ENCODE results near the gene TTL. TPM values are rescaled to one million over a fixed set of nuclear protein-coding genes. Genes with fewer than 3 reads are reported as not detected.
"Not testable (repeated sequence)": the region's sequence is repeated elsewhere in the genome, so short reads cannot be mapped to it uniquely, and the experiment has no call there.

The TTL gene
- total RNA-seq, 3 donors from 2014 or later: 26.7 to 31.4 (median 28.6) TPM

DNA sequence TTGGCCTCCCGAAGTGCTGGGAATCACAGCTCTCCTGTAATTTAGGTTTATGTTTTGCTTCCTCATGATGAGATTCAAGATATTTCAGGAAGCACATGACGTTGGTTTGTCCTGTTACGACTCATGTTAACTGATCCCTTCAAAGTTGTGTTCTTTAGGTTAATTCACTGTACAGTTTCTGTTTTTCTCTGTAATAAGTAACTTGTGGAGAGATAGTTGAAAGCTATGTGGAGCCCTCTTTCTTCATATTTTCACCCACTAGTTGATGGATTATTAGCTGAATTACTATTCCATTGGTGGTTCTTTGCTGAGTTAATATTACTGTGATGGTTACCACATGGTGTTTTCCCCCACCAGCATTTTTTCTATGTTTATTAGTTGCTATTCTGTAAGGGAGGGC, 84.1 kb downstream of the TTL start:
- DNase-seq: no peak
- Mint-ChIP-seq H3K27me3 (ENCODE audit: low read depth) (no peaks in the 10 kb centered on the region), H3K4me3 (no peak overlapping the region), H3K4me1 (ENCODE audit: low read depth) (no peaks in the 10 kb centered on the region), H3K36me3 (ENCODE audit: insufficient read depth) (peaks cover 59% of the 10 kb centered on the region), H3K9me3 (peaks cover 9% of the 10 kb centered on the region)
- no peak for ATAC-seq

DNA sequence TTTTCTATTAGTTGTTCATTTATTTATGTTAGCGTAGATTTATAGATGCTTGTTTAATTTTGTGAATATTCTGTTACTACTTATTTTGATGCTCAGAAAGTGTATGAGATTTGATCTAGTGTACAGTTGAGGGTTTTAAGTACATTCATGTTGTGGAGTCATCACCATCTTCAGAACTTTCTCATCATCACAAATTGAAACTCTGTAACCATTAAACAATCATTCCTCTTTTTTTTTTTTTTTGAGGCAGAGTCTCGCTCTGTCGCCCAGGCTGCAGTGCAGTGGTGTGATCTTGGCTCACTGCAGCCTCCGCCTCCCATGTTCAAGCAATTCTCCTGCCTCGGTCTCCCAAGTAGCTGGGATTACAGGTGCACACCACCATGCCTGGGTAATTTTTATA, 84.6 kb downstream of the TTL start:
- H3K4me3 Mint-ChIP-seq; H3K4me1 Mint-ChIP-seq (ENCODE audit: low read depth); H3K27me3 Mint-ChIP-seq (ENCODE audit: low read depth); DNase-seq; ATAC-seq; H3K9me3 Mint-ChIP-seq: not testable (repeated sequence)
- peaks cover 60% of the 10 kb centered on the region for H3K36me3 Mint-ChIP-seq (ENCODE audit: insufficient read depth)

DNA sequence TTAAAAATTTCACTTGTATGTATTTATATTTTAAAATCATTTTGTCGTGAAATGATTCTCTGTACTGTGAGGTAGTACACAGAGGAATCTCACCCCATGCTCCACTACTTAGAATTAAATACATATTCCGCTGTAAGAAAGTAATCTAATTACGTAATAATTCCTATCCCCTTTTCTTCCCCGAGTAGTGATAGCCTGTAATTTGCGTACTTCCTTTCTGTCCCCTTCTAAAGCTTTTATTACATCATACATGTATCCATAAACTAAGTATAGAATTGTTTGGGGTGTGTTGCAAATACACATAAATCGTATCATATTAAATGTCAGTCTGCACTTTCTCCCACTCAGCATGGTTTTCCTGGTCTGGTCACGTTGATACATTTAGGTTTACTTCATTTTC, 90.0 kb downstream of the TTL start:
- Mint-ChIP-seq H3K4me1 (ENCODE audit: low read depth) (no peaks in the 10 kb centered on the region), H3K36me3 (ENCODE audit: insufficient read depth) (peaks cover 80% of the 10 kb centered on the region), H3K4me3 (no peak overlapping the region), H3K9me3 (peaks cover 9% of the 10 kb centered on the region), H3K27me3 (ENCODE audit: low read depth) (no peaks in the 10 kb centered on the region)
- ATAC-seq: no peak
- DNase-seq: no peak

DNA sequence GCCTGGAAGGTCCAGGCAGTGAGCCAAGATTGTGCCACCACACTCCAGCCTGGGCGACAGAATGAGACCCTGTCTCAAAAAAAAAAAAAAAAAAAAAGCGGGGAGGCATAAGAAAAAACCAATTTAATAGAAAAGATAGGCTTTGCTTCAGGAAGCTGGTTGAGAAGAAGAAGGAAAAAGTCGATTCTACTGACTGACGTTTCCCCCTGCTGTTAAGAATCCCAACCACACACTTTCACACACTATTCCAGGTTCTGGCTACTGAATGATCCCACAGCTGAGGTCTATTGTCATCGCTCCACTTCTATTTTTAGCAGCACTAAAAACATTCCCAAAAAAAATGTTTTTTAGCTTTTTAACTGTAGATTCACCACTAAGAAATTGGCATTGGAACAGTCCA, 95.8 kb downstream of the TTL start:
- H3K36me3 Mint-ChIP-seq (ENCODE audit: insufficient read depth): peaks cover 37% of the 10 kb centered on the region
- H3K4me1 Mint-ChIP-seq (ENCODE audit: low read depth): peaks cover 6% of the 10 kb centered on the region
- ATAC-seq (no peak), DNase-seq (no peak)
- no peak overlapping the region for H3K4me3 Mint-ChIP-seq
- H3K9me3 Mint-ChIP-seq: no peaks in the 10 kb centered on the region
- H3K27me3 Mint-ChIP-seq (ENCODE audit: low read depth): no peaks in the 10 kb centered on the region

DNA sequence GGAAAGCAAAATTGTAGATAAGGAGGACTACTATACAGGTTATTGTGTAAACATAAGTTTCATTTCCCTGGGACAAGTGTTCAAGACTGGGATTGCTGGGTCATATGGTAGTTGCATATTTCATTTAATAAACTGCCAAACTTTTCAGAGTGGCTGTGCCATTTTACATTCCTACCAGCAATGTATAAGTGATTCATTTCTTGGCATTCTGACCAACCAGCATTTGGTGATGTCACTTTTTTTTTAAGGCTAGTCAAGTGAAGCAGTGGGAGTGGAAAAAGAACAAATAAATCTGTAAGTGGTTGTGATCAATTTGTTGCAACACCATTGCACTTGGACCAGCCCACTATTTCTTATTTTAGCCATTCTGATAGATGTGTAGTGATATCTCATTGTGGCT, 97.3 kb downstream of the TTL start:
- DNase-seq (no peak), ATAC-seq (no peak)
- H3K4me3 Mint-ChIP-seq: no peak overlapping the region
- no peaks in the 10 kb centered on the region for H3K9me3 Mint-ChIP-seq
- H3K4me1 Mint-ChIP-seq (ENCODE audit: low read depth): peaks cover 18% of the 10 kb centered on the region
- no peaks in the 10 kb centered on the region for H3K27me3 Mint-ChIP-seq (ENCODE audit: low read depth)
- H3K36me3 Mint-ChIP-seq (ENCODE audit: insufficient read depth): peaks cover 27% of the 10 kb centered on the region

DNA sequence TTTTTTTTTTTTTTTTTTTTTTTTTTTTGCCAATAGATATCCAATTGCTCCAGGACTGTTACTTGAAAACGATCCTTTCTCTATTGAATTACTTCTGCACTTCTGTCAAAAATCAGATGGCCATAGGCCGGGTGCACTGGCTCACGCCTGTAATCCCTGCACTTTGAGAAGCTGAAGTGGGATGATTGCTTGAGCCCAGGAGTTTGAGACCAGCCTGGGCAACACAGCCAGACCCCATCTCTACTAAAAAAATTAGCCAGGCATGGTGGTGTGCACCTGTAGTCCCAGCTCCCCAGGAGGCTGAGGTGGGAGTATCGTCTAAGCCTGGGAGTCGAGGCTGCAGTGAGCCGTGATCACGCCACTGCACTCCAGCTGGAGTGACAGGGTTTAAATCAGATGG, 98.1 kb downstream of the TTL start:
- H3K4me3 Mint-ChIP-seq: no peak overlapping the region
- ATAC-seq (no peak), DNase-seq (no peak)
- no peaks in the 10 kb centered on the region for H3K27me3 Mint-ChIP-seq (ENCODE audit: low read depth)
- H3K4me1 Mint-ChIP-seq (ENCODE audit: low read depth): peaks cover 25% of the 10 kb centered on the region
- peaks cover 22% of the 10 kb centered on the region for H3K36me3 Mint-ChIP-seq (ENCODE audit: insufficient read depth)
- H3K9me3 Mint-ChIP-seq: no peaks in the 10 kb centered on the region

DNA sequence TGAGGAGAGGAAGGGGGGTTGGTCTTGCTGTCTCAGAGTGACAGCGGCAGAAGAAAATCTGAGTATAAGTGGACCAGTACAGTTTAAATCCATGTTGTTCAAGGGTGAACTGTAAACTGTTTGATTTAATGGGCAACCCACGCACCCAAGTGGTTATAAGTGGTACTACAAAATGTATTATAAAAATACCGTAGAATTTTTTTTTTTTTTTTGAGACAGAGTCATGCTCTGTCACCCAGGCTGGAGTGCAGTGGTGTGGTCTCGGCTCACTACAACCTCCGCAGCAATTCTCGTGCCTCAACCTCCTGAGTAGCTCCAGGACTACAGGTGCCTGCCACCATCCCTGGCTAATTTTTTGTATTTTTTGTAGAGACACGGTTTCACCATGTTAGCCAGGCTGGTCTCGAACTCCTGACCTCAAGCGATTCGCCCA, 100.4 kb downstream of the TTL start:
- Mint-ChIP-seq H3K4me1 (ENCODE audit: low read depth) (peaks cover 40% of the 10 kb centered on the region), H3K4me3 (peak overlapping the region; percentile 52), H3K36me3 (ENCODE audit: insufficient read depth) (peaks cover 10% of the 10 kb centered on the region), H3K27me3 (ENCODE audit: low read depth) (no peaks in the 10 kb centered on the region), H3K9me3 (no peaks in the 10 kb centered on the region)
- no peak for DNase-seq
- ATAC-seq: peak in 1 of 2 donors; percentile 8

DNA sequence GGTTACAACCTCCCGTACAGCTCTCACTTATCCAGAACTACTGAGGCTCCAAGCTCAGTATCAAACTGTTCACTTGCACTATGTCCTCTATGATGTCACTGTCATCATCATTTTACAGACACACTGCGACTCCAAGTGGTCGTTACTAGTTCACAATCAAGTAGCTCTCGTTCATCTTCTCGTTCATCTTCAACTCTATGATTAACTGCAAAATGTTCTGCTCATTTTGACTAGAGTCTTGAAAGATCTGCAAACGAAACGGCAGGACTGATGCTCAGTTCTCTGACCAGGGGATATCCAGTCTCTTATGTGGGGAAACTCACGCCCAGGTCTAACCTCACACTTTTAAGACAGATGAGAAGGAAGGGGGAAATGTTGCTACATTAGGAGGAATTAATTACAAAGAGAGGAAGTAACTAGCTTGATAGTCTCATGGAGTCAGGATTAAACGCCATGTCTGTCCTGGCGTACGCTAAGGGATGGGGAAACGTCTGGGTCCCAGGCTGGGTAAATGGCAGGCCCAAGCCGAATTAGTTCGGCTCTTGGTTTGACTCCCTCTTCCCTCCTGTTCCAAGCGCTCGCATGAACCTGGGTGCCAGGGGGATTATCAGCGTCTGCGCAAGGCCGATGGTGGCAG, 101.7 kb downstream of the TTL start:
- Mint-ChIP-seq H3K9me3 (no peaks in the 10 kb centered on the region), H3K27me3 (ENCODE audit: low read depth) (no peaks in the 10 kb centered on the region), H3K4me1 (ENCODE audit: low read depth) (peaks cover 40% of the 10 kb centered on the region), H3K4me3 (peak overlapping the region; percentile 87), H3K36me3 (ENCODE audit: insufficient read depth) (peaks cover 11% of the 10 kb centered on the region)
- DNase-seq (no peak), ATAC-seq (no peak)

DNA sequence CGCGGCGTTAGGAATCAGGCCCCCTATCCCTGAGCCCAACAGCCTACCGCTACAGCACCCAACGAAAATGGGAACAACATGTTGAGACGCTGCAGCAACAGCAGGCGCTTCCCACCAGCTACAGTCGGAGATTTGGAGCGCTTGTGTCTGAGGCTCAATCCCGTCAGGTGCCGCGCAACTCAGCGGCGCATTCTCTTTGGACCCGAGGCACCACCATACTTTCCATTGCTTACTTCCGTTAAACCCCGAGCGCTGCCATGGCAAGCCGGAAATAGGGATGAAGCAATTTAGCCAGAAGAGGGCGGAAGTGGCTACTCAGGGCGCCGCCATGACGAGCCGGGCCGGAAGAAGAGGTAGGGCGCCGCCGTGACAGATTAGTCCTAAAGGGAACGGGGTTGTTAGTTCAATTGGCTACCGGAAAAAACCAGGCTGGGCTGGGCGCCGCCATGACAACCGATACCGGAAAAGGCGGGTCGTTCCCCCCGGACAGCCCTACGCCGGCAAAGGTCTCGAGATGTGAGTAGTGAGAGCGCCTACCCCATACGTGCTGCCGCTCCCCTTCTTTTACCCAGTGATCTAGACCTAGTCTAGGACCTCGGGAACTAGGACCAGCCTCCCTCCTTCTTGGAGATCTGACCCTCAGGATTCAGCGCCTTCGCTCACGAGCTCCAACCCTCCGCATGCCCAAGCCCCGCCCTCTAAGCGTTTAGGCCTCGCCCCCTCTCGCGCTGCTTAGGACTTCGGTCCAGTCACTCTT, 102.4 kb downstream of the TTL start, which contains the start of gene CHCHD5:
Gene CHCHD5 (plus strand): TSS at position 476 of the 757 bp plus-strand sequence. CDS start 39 bp downstream, at position 515.
- Mint-ChIP-seq H3K27me3 (ENCODE audit: low read depth) (no peaks in the 10 kb centered on the region), H3K4me3 (peak within 1 kb of the TSS; percentile 87), H3K9me3 (no peaks in the 10 kb centered on the region), H3K4me1 (ENCODE audit: low read depth) (peaks cover 39% of the 10 kb centered on the region), H3K36me3 (ENCODE audit: insufficient read depth) (peaks cover 11% of the 10 kb centered on the region)
- DNase-seq (peak; percentile 87), ATAC-seq (peak; percentile 94)

DNA sequence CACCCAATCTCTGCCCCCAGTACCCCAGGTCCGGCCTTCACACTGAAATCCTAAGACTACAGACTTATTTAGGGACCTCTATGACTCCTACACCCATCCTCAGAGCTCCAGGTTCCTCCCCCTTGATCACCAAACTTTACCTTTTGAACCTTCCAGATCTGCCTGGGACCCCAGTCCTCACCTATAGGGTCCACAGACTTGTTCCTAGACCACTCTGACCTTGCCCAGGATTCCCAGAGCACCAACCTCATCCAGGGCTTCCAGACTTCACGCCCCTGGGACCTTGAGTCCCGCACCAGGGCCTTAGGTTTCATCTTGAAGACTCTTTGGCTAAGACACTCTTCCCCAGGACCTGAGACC, 102.9 kb downstream of the TTL start:
- Mint-ChIP-seq H3K4me3 (peak overlapping the region; percentile 87), H3K36me3 (ENCODE audit: insufficient read depth) (peaks cover 11% of the 10 kb centered on the region), H3K27me3 (ENCODE audit: low read depth) (no peaks in the 10 kb centered on the region), H3K4me1 (ENCODE audit: low read depth) (peaks cover 39% of the 10 kb centered on the region), H3K9me3 (no peaks in the 10 kb centered on the region)
- ATAC-seq (no peak), DNase-seq (no peak)

DNA sequence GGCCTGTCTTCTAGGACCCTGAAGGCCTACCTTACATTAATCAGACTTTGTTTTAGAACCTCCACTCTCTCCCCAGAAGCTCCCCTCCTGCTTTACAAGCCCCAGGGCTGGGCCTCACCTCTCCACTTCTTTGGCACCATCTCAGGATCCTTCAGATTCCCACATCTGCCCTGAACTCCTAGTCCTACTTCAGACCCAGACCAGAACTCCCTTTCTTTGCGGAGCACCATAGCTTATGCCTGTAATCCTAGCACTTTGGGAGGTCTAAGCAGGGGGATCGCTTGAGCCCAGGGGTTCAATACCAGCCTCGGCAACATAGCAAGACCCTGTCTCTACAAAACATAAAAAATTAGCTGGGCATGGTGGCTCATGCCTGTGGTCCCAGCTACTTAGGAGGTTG, 103.4 kb downstream of the TTL start:
- Mint-ChIP-seq H3K4me3 (peak overlapping the region; percentile 87), H3K4me1 (ENCODE audit: low read depth) (peaks cover 39% of the 10 kb centered on the region), H3K27me3 (ENCODE audit: low read depth) (no peaks in the 10 kb centered on the region), H3K9me3 (no peaks in the 10 kb centered on the region), H3K36me3 (ENCODE audit: insufficient read depth) (peaks cover 13% of the 10 kb centered on the region)
- no peak for ATAC-seq
- DNase-seq: no peak

DNA sequence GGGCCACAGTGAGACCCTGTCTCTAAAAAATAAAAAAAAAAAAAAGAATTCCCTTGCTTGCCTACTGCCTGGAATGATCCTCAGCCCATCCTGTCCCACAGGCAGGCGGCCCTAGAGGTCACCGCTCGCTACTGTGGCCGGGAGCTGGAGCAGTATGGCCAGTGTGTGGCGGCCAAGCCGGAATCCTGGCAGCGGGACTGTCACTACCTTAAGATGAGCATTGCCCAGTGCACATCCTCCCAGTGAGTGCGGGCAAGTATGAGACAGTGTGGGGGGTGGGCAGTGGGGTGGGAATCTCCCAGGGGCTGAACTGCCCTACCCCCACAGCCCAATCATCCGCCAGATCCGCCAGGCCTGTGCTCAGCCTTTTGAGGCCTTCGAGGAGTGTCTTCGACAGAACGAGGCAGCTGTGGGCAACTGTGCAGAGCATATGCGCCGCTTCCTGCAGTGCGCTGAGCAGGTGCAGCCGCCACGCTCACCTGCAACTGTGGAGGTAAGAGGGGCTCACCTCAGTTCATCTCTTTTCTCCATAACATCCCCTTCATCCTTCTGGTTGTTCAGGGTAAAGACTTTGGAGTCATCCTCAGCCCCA, 104.0 kb downstream of the TTL start:
- Mint-ChIP-seq H3K4me1 (ENCODE audit: low read depth) (peaks cover 39% of the 10 kb centered on the region), H3K27me3 (ENCODE audit: low read depth) (no peaks in the 10 kb centered on the region), H3K9me3 (no peaks in the 10 kb centered on the region), H3K4me3 (no peak overlapping the region), H3K36me3 (ENCODE audit: insufficient read depth) (peaks cover 17% of the 10 kb centered on the region)
- no peak for DNase-seq
- ATAC-seq: no peak

DNA sequence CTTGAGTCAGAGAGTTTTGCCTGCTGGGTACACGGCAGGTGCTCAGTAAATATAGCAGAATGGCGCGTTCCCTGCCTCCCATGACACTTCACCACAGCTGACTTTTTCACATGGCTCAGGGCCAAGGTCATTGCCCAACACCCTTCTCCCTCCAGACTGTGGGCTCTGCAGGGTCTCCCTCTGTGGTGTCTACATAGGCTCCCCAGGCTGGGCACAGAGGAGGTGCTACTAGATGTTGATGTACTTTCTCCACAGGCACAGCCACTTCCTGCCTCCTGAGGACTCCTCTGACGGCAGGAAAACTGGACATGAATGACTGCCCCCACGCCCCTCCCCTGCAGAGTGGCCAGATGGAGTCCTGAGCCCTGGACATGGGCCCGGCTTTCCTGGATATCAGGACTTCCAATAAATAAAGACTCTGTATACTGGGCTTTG, 106.7 kb downstream of the TTL start:
- no peaks in the 10 kb centered on the region for H3K27me3 Mint-ChIP-seq (ENCODE audit: low read depth)
- ATAC-seq: no peak
- H3K4me3 Mint-ChIP-seq: no peak overlapping the region
- peaks cover 22% of the 10 kb centered on the region for H3K36me3 Mint-ChIP-seq (ENCODE audit: insufficient read depth)
- DNase-seq: no peak
- H3K9me3 Mint-ChIP-seq: no peaks in the 10 kb centered on the region
- peaks cover 27% of the 10 kb centered on the region for H3K4me1 Mint-ChIP-seq (ENCODE audit: low read depth)

Measured in activated T-cell treated with anti-CD3 and anti-CD28 coated beads, Interleukin-2, amount 50 U/mL, for 4 hours (primary cell).